ENCODE results near the gene USP15. TPM values are rescaled to one million over a fixed set of nuclear protein-coding genes. Genes with fewer than 3 reads are reported as not detected.
A peak's percentile ranks its signal among the peaks of the same experiment; 100 is the strongest.

The USP15 gene
- total RNA-seq, 1 experiment from 2014 or later = 41.3 TPM

- no peak for DNase-seq (ENCODE audit: low read depth)
Measured at GRCh38 chr12:62279961-62280360, 19.8 kb downstream of the USP15 start.

DNA sequence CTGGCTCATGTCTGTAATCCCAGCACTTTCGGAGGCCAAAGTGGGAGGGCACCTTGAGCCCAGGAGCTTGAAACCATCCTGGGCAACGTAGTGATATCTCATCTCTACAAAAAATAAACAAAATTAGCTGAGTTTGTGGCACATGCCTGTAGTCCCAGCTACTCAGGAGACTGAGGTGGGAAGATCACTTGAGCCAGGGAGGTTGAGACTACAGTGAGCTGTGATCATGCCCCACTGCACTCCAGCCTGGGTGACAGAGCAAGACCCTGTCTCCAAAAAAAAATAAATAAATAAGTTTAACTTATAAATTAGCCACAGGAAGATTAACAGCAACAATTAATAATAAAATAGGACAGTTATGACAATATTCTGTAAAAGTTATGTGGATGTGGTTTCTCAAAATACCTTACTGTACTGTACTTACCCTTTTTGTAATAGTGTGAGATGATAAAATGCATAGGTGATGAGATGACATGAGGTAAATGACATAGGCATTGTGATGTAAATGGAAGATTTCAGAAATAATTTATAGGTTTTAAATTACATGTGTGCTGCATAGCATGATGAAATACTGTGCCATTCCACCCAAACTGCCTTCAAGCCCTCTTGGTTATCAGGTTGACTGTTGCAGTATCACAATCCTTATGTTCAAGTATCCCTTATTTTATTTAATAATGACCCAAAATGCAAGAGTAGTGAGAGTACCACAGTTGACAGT is 22.0 kb downstream of the USP15 start:
- no peak for DNase-seq (ENCODE audit: low read depth)

- no peak for DNase-seq (ENCODE audit: low read depth)
Measured at GRCh38 chr12:62284749-62285148, 24.5 kb downstream of the USP15 start.

DNA sequence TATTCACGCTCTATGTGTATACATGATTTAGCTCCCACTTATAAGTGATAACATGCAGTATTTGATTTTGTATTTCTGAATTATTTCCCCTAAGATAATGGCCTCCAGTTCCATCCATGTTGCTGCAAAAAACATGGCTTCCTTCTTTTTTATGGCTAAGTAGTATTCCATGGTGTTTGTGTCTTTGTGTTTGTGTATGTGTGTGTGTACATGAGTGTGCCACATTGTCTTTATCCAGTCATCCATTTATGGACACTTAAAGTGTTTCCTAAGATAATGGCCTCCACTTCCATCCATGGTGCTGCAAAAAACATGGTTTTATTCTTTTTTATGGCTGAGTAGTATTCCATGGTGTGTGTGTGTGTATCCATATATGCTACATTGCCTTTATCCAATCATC is 25.1 kb downstream of the USP15 start:
- DNase-seq (ENCODE audit: low read depth) = no peak

- DNase-seq (ENCODE audit: low read depth) = no peak
Measured at GRCh38 chr12:62288328-62288727, 28.1 kb downstream of the USP15 start.

DNA sequence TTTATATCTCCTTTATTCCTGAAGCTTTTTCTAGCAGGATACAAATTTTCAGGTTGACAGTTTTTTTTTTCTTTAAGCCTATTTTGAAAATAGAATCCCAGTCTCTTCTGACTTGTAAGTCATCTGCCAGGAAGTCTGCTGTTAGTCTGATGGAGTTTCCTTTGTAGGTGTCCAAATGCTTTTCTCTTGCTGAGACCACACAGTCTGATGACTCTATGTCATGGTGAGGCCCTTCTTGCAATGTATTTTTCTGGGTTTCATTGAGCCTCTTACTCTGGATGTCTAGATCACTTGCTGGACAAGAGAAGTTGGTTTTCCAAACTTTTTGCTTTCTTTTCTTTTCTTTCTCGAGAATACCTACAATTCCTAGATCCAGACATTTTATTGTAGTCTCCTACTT is 30.6 kb downstream of the USP15 start:
- DNase-seq (ENCODE audit: low read depth) = no peak

DNA sequence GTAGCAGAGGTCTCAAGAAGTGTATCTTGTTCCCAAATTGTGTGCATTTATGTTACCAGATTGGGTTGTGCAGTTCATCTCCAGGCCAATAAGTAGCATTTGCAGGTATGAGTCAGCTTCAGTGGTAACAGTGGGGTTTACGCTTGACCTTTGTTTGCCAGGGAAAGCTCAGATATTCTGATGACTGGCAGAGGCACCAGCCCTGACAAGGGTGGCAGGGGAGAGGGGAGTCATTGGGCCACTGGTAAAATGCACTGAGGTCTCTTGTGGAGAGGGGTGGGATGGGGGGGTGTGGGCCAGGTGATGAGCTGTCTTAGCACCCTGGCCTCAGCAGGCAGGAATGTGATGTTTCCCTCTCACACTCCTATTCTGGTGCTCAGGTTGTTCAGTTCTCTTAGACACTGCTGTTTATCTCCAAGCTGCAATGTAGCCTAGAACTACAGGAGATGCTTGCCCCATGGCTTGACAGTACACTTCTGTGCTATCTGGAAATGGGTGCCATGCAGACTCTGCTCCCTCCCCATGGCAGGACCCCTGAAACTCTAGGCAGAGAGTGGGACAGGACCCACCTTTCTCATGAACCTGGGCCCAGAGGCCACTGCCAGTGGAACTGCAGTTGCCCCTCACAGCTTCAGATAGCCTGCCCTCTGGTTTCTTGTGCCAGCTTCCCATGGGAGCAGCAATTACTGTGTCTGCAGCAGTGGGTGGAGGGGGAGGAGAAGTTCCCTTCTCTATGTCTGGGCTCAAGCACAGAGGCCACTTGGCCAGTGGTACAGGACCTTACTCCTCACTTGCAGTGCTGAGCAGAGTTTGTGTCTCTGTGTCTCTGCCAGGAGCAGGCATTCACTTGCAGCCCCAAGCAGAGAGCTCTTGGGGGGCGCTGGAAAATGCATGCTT is 31.9 kb downstream of the USP15 start:
- DNase-seq (ENCODE audit: low read depth) = peak; percentile 44

GRCh38 chr12:62292761-62293344 is 32.6 kb downstream of the USP15 start:
- DNase-seq (ENCODE audit: low read depth) = no peak

- DNase-seq (ENCODE audit: low read depth) = no peak
Measured at GRCh38 chr12:62294378-62294777, 34.2 kb downstream of the USP15 start.

- DNase-seq (ENCODE audit: low read depth) = no peak
Measured at GRCh38 chr12:62296001-62296400, 35.8 kb downstream of the USP15 start.

DNA sequence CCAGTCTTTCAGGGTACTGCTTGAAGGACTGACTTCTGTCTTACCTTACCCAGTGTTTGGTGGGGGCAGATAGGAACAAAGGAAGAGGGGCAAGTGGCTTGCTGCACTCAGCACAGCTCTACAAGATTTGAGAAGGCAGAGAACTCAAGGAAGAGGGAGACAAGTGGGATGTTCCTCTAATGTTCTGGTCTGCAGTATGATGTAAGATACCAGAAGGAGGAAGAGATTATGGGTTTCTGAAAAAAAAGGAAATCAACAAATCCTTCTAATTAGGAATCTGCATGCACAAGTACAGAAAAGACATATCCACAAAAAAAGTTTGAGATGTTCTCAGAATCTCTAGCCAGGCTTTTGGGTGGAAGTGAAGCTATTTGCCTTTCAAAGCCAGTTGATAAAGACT is 37.1 kb downstream of the USP15 start:
- DNase-seq (ENCODE audit: low read depth) = no peak

DNA sequence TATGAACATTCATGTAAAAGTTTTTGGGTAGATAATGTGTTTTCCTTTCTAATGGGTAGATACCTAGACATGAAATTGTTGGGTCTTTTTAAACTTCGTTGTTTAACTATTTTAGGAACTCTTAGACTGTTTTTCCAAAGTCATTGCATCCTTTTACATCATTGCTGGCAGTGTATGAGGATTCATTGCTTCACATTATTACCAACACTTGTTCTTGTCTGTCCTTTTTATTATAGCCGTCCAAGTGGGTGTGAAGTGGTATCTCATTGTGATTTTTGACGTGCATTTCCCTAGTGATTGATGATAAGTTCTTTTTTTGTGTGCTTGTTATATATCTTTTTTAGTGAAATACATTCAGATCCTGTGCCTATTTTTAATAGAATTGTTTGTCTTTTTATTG is 39.4 kb downstream of the USP15 start:
- DNase-seq (ENCODE audit: low read depth) = no peak

DNA sequence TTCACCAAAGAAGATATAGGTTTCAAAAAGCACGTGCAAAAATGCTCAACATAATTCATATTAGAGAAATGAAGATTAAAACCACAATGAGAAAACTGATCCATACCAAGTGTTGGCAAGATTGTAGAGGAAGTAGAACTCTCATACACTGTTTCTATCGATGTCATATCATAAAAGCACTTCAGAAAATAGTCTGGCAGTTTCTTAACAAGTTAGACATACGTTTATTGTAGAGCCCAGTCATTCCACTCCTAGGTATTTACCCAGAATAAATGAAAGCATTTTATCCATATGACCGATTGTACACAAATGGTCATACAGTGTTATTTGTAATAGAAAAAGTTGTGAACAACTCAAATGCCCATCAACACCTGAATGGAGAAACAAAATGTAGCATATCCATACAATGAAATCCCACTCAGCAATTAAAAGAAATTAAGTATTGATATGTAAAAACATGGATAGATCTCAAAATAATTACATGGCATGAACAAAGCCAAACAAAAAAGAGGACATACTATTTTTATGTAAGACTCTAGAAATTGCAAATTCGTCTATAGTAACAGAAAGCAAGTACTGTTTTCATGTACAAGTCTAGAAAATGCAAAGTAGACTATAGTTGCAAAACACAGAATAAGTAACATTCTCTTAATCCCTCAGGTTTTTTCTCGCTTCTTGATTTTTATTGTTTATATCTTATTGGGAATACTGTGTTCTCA is 41.0 kb downstream of the USP15 start:
- DNase-seq (ENCODE audit: low read depth) = no peak

- no peak for DNase-seq (ENCODE audit: low read depth)
Measured at GRCh38 chr12:62301799-62302133, 41.6 kb downstream of the USP15 start.

GRCh38 chr12:62304560-62304959 is 44.4 kb downstream of the USP15 start:
- DNase-seq (ENCODE audit: low read depth) = no peak

DNA sequence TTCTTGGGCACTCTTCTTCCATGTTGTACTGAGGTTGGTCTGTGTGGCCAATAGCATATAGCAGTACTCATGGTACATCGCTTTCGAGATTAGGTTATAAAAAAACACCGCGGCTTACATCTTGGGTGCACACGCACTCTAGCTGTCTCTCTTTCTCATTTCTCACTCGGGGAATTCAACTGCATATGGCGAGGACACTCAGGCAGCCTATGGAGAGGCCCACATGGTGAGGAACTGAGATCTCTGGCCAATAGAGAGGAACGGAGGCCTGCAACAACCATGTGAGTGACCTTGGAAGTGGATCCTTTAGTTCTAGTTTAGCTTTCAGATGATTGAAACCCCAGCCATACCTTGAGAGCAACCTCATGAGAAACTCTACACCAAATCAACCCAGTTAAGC is 45.6 kb downstream of the USP15 start:
- no peak for DNase-seq (ENCODE audit: low read depth)

- no peak for DNase-seq (ENCODE audit: low read depth)
Measured at GRCh38 chr12:62306569-62307530, 46.6 kb downstream of the USP15 start.

DNA sequence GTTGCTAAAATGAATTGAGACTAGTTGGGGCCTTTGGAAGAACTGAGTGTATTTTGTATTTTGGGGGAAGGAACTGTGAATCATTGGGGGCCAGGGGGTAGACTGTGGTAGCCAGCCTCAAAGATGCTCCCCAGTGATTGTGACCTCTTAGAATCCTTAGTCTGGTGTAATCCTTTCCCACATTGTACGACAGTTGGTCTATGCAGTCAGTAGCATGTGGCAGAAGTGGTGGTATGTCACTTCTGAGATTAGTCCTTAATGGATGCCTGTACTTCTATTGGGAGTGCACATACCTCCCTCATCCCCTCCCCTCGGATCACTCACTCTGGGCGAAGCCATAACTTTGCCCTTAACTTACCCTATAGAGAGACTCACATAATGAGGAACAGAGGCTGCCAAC is 48.0 kb downstream of the USP15 start:
- no peak for DNase-seq (ENCODE audit: low read depth)

DNA sequence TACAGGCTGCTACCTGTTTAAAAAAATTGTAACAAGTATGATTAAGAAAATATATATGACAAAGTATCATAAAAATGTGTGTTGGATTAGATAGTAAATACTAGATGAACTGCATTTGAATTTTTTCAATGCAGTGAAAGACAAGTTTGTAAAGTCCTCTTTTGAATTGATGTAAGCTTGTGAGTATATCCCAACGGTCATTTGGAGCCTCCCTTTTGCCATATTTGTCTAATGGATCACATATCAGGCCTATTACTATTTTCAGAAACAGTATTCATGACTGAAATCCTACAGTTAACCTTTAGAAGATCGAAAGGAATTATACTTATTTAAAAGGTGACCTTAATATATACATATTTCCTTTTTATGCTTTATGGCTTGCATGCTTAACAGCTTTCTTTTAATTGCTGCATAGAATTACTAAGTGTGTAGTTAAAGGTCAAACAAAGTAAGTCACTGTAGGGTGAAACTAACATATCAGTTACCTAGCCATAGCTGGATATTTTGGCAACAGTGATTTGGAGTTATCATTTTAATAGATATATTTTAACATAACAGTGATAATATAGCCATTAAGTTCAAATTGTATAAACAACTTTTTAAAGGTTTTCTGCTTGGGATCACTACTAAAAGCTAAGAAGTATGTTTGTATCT is 53.6 kb downstream of the USP15 start:
- DNase-seq (ENCODE audit: low read depth) = no peak

DNA sequence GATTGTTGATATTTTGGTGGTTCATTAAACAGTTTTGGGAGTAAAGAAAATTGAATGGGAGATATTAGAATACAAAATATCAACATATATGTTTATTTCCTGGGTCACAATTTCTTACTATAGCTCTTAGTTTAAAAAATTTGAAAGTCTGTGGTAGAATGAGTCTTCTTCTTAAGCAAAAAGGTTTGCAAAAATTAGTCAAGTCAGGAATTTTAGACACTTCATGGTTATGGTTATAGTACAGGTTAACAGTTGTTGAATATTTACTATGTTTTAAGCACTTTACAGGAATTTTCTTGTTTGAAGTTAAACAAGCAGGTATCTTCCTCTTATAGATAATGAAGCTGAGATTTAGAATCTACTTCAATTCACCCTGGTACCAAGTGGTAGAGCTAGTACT is 56.8 kb downstream of the USP15 start:
- DNase-seq (ENCODE audit: low read depth) = no peak
